Measurements from ENCODE around the gene TMEM164.
A peak's percentile ranks its signal among the peaks of the same experiment; 100 is the strongest.

TMEM164 gene

DNA sequence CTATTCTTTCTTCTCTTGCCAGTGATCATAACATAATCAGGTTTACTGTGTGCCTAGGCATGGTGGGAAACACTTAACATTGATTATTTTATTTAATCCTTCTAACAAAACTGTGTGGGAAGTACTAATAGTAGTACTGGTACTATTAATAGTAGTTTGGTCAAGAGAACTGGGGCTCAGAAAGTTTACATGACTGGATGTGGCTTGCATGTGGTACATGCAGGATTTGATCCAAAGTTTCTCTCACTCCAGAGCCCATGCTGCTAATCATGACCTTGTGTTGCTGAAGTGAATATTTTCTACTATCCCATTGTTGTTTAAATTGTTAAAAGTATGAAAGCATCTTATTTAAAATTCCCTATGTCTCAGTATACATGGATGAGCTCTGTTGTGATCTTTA is 78.4 kb downstream of the TMEM164 start:
- DNase-seq (ENCODE audit: low read depth in 2 of 2), result no peak

DNA sequence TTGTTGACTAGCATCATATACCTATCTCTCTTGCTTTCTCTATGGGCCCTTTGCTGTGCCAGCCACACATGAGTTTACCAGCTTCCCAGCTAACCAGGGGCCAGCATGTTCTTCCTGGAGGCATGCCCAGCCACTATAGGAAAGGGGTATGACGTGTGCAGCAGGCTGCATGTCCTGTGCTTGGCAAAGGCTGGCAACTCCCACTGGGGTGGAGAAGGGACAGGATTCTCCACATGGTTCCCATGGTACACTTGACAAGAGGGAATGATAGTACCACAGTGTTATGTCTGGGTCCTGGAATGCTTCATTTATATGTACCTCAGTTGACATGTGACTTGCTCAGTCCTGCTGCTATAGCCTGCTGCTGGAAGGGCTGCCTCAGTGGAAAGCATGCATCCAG is 78.8 kb downstream of the TMEM164 start:
- no peak for DNase-seq (ENCODE audit: low read depth in 2 of 2)

DNA sequence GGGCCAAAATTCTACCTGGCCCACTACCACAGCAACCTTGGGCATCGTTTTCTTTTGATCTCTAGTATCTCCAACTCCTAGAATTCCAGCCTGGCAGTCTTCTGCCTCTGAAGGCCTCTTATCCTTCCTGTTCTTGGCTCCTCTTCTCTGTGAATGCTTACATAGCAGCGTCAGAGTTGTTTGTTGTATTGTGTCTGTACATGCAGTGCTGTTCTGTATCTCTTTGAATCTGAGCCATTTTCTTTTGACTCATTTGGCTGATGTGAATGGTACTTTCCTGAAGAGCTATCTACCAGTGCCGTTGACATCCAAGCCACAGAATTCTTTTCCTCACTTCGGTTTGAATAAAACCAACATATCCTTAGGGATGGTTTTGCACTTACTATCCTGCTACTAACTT is 79.2 kb downstream of the TMEM164 start:
- peak; percentile 34 to 35 for DNase-seq (ENCODE audit: low read depth in 2 of 2)

DNA sequence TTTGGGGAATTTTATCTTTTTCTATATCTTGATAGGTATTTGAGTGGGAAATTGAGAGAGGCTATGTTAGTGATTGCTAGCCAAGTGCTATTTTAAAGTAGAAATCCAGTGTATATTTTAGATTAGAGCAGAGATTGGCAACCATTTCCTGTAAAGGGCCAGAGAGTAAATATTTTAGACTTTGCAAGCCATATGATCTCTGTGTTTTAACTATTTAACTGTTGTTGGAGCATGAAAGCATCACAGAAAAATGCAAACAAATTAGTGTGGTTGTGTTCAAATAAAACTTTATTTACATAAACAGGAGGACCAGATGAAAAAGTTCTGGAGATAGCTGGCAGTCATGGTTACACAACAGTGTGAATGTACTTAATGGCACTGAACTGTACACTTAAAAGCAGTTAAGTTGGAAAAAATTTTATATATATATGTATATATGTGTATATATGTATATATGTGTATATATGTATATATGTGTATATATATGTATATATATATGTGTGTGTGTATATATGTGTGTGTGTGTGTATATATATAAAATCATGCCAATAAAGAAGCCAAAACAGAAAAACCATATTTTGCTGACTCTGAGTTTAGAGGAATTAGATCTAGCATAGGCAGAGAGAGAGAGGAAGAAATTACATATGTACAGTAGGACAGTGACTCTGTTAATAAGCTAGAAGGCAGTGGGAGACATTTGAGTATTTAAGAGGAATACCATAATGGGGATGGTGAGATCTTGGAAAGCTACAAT is 83.4 kb downstream of the TMEM164 start:
- no peak for DNase-seq (ENCODE audit: low read depth in 2 of 2)

DNA sequence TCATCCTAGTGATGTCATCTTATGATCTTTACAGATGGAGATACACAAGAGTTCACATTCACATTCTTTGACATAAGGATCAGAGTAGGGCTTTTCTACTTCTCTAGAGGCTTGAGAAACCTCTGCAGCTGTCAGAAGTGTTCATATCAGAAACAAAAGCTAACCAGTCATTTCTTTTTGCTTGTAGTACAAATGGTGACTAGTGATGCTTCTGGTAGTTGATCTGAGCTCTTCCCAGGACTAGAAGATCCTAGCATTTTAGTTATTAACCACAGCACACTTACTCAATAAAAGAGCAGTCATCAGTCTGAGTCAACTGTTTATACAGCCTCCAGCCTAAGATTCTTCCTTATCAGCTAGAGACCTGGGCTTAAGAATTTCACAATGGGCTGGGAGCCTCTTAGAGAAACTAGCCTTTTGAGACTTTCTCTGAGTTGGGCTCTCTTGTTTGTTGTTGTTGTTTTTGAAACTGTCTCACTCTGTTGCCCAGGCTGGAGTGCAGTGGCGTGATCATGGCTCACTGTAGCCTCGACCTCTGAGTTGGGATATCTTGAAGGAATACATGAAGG is 84.1 kb downstream of the TMEM164 start:
- DNase-seq (ENCODE audit: low read depth in 2 of 2), result peak; percentile 68 to 69

DNA sequence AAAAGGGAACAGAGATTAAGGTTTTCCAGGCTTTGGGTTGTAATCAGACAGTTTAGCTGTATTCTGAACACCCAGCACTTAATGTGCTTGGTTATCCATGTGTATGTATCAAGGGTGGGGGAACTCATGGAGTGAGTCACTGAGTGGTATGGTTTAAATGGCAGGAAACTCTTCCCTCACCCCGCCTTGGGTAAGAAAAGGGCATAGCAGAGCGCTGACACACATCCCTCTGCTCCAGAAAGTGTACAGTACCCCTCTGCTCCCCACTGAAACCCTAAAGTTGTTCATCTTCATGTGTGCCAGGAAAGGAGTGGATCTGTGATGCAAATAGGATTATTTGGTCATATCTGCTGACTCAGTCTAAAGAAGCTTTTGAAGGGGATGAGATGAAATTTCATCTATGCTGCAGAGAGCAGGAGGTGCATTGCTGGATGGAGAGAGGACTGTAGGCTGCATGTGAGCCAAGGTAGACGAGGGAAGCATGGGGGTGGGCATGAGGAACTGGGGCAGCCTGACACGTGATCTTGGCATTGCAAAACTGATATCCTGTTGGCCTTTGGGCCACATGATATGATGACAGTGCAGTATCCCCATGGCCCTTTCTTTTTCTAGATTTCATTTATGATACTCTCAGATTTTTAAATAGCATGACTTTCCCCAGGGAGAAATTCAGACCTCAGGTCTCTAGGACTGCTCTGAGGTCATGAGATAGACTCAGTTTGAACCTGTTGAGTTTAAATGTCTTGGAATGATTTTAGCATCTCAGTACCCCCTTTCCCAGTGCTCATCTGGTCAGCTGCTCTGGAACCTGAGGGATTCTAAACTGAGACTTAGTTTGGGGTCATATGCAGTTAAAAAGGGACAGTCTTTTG is 84.8 kb downstream of the TMEM164 start:
- peak; percentile 73 to 79 for DNase-seq (ENCODE audit: low read depth in 2 of 2)

DNA sequence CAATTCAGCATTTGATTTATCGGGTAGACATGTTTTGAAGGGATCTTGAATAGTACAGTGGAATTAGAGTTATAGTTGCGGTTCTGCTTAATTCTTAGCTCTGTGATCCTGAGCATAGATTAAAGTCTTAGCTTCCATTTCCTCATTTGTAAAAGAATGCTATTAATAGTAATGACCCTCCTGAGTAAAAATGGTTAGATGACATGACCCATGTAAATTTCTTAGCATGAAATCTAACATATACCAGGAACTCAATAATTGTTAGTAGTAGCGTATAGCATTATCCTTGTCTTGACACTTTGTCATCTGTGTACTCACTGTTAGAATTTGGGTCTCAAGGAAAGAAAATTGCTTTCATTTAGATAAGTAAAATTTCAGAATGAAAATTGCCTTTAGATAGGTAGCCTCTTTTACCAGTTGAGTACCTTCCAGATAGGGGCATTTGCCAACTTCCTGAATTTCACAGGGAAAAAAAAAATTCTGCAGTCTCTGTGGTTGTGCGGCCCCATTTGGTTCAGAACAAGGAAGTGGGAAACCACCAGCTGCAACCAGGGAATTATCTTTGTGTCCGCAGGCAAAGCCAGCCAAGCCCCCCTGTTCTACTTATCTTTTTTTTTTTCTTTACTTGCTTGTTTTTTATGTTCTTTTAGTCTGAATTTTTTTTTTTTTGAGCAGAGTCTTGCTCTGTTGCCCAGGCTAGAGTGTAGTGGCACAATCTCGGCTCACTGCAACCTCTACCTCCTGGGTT is 86.9 kb downstream of the TMEM164 start:
- no peak for DNase-seq (ENCODE audit: low read depth in 2 of 2)

DNA sequence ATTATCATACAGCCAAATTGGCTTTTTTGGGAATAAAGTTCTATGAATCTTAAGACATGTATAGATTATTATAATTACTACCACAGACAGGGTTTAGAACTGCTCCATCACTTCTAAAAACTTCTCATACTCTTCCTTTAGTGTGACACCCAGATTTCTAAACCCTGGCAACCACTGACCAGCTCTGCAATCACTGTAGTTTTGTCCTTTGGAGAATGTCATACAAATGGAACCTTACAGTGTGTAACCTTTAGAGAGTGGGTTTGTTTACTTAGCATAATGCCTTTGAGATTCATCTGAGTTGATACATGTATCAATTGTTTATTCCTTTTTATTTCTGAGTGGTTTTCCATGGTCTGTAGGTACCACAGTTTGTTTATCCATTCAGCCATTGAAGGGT is 95.0 kb downstream of the TMEM164 start:
- no peak for DNase-seq (ENCODE audit: low read depth in 2 of 2)

DNA sequence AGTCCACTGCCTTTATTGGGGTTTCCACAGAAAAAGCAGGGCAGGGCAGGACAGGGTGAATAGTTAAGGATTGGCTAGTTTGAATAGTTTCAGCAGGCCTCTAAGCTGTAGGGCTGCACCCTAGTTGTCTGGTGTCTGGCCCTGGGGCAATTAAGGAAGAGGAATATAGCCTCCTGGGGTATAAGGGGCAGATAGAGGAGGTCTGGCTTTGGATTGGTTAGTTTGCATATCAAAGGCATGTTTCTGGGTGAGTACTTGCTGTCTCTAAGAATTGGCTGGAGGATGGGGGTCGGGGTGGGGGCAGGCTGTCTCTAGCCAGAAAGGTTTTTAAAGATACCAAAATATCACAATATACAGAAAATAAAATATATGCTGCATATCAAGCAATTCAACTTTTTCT is 100.4 kb downstream of the TMEM164 start:
- no peak for DNase-seq (ENCODE audit: low read depth in 2 of 2)

DNA sequence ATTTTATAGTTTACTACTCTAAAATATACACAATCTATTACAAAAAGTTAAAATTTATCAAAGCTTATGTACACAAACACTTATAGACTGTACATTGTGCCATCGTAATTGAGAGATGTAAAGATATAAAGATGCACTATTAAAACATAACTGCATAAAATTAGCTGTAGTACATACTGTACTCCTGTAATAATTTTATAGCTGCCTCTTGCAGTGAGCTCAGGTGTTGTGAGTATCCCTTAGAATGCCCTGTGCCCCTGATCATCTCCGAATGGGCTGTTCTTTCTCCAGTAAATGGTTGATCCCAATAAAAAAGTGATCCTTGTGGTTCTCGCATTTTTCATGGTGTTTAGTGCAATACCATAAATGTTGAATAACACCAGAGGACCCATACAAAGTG is 101.2 kb downstream of the TMEM164 start:
- no peak for DNase-seq (ENCODE audit: low read depth in 2 of 2)

DNA sequence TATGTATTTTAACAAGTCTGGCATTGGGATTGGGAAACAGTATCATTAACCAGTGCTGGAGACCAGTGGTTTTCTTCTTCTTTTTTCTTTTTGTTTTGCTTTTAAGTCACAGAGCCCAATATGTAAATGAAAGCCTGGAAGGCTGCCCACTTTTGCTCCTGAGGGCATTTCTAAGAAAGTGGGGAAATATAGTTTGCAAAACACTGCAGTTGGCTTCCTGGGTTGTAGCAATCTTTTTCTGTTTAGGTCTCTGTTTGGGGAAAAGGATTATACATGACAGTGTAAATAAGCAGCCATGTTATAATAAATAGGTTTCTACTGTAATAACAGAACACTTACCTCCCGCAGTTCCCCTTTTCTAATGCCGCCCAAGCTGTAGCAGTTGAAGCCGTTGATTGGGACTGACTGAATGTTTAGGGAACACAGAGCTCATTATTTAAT is 105.5 kb downstream of the TMEM164 start:
- DNase-seq (ENCODE audit: low read depth in 2 of 2), result no peak

DNA sequence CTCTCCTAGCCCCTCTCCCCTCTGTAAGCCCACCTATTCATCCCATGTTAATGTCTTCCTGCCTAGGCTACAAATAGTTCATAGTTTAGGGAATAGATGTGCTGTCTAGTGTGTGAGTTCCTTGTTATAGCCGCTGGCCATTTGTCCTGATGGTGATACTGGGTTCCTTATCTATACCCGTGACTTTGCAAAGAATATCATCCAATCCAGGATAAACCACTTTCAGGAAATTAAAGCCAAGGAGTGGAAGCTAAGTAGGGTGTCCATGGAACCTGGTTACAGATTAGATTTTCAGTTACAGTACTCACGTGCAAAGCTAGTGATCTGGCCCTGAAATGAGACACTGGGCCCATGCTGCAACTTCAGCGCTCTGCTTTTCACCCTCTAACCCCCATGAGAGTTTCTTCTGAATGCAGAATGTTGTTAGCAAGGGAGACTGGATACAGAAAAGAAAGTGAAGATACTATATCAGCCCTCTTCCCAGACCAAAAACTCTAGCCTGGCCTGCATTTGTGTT is 111.4 kb downstream of the TMEM164 start:
- DNase-seq (ENCODE audit: low read depth in 2 of 2), result no peak

DNA sequence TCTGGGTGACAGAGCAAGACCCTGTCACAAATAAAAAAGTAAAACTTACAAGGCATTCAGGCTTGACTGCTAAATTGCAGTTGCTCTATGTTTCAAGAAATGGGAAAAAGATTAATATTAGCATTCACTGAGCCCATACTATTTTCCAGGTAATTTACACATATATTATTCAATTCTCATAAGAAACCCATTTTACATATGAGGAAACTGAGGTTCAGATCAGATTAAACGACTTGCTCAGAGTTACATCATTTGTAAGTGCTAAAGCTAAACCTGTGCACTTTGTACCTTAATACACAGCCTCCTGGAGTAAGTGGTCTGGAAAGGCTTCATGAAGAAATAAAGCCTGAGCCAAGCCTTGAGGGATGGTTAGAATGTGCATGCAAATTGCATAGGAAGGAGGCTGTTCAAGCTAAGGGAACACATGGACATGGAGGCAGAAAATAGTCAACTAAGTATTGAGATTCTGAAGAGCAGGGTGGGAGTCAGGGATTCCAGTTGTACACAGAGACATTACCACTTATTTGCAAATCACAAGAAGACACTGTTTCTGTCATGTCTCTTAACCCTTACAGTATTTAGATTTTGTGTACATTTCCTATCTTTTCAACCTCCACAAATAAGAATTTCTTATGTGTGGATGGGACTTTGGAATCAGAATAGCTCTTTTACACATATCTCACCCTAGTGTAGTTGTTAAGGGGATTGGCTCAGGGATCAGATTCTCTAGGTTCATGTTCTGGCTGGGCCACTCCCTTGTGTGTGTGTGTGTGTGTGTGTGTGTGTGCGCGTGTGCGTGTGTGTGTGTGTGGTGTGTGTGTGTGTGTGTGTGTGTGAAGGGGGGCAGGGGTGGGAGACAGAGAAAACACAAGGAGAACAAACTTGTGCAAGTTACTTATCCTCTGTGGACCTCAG is 113.4 kb downstream of the TMEM164 start:
- no peak for DNase-seq (ENCODE audit: low read depth in 2 of 2)

DNA sequence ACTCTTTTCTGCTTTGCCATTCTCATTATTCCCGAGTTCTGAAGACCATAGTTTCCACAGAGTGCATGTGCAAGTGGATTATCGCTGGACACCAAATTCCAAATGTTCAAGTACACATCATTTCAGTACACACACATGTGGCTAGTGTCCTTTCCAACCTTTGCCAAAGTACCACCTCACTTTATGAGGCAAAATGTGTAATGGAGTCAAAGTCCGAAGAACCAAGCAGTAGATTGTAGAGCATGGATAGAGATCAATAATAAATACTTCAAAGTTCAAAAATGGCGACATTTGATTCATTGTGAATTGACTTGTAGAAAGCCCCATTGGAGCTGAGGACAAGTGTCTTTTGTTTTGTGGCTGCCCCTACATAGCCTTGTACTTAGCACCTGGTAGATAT is 115.6 kb downstream of the TMEM164 start:
- DNase-seq (ENCODE audit: low read depth in 2 of 2), result no peak

DNA sequence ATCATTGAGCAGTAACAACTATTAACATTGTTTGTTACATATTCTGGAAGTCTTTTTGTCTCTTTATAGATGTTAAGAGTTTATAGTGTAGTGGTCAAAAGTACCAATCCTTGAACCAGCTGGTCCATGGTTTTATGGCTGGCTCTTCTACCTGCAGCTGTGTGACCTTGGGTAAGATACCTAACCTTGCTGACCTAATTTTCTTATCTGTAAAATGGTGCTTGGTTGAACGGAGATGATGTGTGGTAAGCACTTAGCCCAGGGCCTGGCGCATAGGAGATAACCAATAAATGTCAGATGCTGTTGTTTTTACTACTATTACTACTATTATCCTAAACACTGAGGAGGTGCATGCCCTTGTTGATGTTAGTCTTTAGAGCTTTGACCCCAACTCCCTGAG is 116.6 kb downstream of the TMEM164 start:
- no peak for DNase-seq (ENCODE audit: low read depth in 2 of 2)

DNA sequence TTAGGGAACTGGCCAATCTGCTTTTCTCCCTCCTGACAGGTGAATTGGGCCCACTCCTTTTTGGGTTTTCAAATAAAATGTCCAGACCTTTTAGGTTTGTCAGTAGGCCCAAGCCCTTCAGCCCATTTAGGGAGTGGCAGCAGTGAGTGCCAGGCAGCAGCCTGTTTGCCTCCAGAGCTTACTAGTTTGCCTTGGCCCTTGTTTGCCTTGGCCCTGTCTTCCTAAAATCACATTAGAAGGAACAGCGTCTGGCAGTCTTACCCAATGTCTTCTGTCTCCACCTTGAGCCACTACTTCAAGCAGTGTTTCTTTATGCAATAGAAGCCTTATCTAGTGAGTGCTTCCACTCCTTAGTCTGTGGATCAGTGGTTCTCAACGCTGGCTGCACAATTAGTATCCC is 117.1 kb downstream of the TMEM164 start:
- no peak for DNase-seq (ENCODE audit: low read depth in 2 of 2)

DNA sequence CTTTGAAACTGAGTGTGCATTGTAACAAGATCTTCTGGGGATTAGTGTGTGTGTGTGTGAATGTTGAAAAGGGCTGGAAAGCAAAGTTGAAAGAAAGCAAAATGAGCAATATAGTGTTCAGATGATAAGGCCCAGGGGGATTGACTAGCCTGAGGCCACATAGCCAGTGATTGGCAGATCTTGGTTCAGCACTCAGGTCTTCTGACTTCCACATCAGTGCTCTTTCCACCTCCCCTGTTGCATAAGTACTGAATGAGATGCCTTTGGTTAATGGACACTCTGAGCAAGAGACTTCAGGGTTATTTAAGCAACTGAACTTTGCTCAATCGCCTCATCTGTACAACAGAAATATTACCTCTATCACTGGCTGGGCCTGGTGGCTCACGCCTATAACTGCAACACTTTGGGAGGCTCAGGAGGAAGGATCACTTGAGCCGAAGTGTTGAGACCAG is 120.4 kb downstream of the TMEM164 start:
- DNase-seq (ENCODE audit: low read depth in 2 of 2), result no peak

DNA sequence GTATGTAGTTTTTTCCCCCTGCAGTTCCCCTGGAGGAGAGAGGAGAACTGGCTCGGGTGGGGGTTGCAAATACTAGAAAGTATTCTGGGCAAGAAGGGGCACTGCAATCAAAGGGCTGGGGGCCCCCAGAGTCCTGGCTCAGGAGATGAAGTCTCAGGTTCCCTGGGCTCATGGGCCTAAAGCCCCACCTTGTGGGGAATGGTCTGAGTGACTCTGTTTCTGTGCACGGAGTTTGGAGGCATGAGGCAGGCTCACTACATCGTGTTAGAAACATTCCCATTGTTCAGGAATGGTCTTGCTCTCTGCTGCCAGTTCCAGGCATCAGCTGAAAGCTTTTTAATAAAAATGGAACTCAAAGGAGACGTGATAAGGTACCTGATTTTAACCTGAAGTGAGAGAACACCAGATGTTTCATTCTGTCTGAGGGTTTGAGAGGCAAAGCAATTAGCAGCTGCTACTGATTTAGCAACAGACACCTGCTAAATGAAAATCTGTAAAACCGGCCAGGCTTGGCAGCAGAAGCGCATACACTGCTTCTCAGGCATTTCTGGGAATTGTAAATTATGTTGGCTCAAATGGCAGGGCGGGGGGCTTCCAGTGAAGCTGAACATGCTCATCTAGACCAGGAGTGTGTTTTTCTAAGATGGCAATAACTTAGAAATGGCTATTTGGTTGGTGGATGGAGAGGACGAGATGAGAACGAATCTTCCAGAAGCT is 122.7 kb downstream of the TMEM164 start:
- DNase-seq (ENCODE audit: low read depth in 2 of 2), result no peak

DNA sequence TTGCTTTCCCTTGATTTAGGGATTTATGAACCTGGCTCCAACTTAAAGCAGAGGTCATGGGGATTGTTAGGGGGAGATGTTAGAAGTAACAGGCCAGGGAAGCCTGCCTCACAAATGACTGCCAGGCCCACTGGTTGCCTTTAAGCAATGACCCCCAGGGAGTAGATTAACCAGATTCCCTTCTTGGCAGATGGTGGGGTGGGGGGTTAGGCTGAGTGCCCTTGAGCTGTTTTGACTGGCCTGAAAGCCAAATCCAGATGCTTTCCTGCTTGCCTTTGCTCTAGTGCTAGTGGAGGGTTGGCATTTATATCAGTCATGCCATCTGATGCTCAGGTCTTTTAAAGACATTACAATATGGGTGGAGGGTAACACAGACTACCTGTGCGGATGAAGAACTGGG is 128.1 kb downstream of the TMEM164 start:
- no peak for DNase-seq (ENCODE audit: low read depth in 2 of 2)

All from fibroblast of skin of left biceps (primary cell).